Embryonic facial prominence (tissue), 1 donor: ENCODE data around the gene MTRF1.

ENCODE experiments used
- DNase-seq: peaks from one replicate; pipeline ENCODE4 v3.0.0-alpha.2; 2016; ENCODE audit errors: extremely low spot score

The MTRF1 gene

GRCh38 chr13:41263261-41263971 lies at the start of gene MTRF1:
Gene MTRF1 (minus strand): TSS chr13:41263576. CDS start chr13:41260907, 2,669 bp downstream.
- DNase-seq: peak; percentile 86

DNA sequence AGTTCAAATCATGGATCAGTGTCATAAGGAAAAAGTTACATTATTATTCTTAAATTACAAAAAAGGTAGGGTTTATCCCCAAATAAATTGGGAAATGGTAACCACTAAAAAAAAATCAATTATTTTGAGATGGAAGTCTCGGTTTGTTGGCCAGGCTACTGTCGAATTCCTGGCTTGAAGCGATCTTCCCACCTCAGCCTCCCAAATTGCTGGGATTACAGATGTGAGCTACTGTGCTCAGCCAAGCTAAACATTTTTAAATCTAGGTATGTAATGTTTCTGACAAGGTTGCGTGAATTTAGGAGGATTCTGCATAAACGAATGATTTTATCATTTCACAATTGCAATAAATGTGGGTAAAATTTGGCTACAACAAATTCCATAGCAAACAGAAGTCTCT lies 49.7 kb upstream of the MTRF1 start:
- DNase-seq: no peak

GRCh38 chr13:41312176-41312500 lies 48.8 kb upstream of the MTRF1 start:
- DNase-seq: no peak

DNA sequence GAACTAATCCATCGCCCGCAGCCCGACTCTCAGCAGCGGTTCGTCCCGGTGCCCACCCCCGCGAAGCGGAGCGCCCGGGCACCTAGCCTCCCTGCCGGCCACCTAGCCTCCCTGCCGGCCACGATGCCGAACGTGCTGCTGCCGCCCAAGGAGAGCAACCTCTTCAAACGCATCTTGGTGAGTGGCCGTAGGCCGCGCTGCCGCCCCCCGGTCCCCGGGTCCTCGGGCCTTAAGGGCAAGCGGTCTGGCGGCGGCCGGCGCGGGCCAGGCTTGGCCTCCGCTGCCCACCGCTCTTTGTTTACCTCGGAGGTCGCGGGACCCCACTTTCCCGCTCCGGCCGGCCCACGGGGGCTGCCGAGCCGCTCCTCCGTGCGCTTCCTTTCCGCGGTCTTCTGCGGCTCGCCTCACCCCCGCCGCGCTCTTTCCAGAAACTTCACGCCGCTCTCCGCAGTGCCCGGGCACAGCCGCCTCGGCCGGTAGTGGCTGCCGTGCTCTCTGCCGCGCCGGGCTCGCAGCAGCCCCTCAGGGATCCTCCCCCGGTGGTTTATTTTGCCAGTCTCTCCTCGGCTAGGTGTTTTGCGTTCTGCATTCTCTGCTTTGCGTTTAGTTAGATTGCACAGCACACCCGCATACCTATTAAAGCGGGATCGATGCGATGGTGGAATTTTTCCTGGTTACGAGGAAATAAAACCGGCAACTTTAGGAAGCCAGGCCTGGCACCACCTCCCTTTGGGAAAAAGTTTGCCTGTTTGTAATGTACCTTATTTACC lies 48.2 kb upstream of the MTRF1 start:
- DNase-seq: no peak

- peak; percentile 76 for DNase-seq
Measured at GRCh38 chr13:41310963-41311405, 47.6 kb upstream of the MTRF1 start, which contains the start of gene NAA16. Gene NAA16 (plus strand): TSS chr13:41311267. CDS start chr13:41311529, 262 bp downstream.

- DNase-seq: no peak
Measured at GRCh38 chr13:41307884-41308640, 44.7 kb upstream of the MTRF1 start.

- DNase-seq: no peak
Measured at GRCh38 chr13:41306271-41307145, 43.1 kb upstream of the MTRF1 start.

DNA sequence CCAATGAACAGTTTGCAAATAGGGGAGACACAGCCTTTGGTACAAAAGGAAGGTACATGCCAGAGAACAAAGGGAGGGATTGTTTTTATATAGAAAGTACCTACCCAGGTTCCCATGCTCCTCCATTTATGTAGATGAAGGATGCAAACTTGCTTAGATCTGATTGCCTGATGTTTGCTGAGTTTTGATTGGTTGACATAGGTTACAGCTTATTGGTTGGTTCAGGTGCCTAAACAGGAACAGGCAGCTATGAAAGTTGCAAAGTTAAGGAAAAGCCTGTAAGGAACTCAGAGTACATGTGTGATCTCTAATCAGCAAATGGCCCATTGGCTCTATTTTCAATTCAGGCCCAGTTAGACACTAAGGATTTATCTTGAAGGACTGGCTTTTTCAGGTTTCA lies 41.2 kb upstream of the MTRF1 start:
- no peak for DNase-seq

DNA sequence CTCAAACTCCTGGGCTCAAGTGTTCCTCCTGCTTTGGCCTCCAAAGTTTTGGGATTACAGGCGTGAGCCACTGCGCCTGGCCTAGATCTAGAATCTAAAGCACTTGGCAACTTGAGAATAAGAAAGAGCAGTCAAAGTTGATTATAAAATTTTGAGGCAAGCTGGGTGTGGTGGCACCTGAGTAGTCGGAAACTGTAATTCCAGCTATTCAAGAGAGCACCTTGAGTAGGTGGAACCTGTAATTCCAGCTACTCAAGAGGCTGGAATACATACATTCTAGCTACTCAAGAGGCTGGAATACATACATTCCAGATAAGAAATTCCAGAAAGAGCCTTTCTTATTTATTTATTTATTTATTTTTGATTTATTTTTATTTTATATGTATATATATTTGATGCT lies 39.4 kb upstream of the MTRF1 start:
- no peak for DNase-seq

DNA sequence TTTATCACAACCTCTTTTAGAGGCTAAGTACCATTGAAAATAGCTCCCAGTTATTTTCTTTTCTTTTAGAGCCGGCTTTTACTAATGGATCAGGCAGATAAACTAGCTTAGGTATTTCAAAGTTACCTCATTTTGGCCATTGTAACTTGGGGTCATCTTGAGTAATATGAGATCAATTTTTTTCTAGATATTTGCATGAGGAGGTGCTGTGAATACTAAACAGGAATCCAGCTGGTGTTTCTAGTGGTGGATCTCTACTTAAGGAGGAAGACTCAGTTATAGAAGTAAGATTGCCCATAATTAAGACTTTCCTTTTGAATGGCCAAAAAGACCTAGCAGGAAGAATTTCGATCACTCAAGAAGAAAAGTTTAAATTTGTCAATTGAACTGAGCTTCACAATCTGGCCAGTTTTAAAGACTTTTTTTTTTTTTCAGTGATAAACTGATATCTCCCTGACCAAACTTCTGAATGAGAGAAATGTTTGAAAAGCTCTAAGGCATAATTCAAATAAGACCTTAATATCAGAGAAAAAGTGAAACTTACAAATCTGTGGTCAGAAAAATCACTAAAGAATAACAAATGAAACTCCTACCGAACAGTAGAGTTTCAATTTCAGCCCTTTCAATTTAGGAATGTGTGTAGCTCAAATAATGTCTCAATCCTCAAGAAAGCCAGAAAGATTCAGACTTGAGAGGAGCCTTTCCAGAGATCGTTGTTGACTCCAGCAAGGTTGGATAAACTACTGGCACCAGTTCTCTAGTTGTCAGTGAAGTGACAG lies 36.1 kb upstream of the MTRF1 start:
- no peak for DNase-seq

DNA sequence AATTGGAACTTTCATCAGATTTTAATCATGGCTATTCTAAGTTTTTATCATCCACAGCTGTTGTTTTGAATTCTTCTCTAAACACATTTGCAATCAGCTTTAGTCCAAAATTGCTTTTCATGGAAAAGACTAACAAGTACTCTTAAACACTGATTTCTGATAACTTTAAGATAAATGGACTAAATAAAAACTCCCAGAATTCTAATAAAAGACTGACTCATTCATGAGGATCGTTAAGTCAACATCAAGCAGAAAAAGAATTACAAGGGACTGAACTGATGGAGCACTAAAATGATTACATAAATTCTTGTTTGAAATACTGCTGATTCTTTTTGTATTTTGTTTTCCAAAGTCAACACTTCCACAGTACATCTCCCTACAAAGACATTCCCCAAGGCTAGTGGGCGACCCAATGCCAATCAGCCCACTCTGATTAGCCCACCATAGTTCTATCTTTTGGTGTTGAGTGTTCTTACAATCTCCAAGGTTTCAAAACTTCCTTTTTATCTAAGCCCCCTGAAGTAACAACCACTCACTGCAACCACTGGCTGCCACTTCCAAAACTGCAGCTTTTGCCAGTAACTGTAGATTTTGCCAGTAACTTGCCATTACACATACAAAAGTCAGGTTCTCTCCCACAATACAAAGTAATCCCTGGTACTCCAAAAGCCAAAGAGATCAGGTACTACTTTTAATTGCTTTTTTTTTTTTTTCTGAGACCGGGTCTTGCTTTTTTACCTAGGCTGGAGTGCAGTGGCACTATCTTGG lies 33.7 kb upstream of the MTRF1 start:
- DNase-seq: no peak

DNA sequence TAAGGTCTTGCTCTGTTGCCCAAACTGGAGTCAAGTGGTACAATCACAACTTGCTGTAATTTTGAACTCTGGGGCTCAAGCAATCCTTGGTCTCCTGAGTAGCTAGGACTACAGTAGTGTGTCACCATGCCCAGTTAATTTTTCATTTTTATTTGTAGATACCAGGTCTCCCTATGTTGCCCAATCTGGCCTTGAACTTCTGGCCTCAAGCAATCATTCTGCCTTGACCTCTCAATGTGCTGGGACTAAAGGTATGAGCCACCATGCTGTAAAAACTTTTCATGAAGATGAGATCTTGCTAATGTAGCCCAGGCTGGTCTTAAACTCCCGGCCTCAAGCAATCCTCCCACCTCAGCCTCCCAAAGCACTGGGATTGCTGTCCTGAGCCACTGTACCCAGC lies 32.6 kb upstream of the MTRF1 start:
- no peak for DNase-seq

- no peak for DNase-seq
Measured at GRCh38 chr13:41294914-41295313, 31.5 kb upstream of the MTRF1 start.

GRCh38 chr13:41293272-41293671 lies 29.9 kb upstream of the MTRF1 start:
- no peak for DNase-seq

DNA sequence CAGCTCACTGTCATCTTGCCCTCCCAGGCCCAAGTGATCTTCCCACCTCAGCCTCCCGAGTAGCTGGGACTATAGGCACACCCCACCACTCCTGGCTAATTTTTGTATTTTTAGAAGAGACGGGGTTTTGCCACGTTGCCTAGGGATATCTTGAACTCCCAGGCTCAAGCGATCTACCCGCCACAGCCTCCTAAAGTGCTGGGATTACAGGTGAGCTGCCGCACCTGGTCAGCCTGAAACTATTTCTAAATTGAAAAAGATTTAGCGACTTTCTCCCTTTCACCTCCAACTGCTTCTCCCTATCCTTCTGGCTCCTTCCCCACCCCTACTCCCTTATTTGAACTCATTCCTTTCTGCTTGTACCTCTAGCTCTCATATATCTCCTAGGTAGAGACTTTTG lies 27.9 kb upstream of the MTRF1 start:
- DNase-seq: no peak

GRCh38 chr13:41289463-41289881 lies 26.1 kb upstream of the MTRF1 start:
- DNase-seq: no peak

DNA sequence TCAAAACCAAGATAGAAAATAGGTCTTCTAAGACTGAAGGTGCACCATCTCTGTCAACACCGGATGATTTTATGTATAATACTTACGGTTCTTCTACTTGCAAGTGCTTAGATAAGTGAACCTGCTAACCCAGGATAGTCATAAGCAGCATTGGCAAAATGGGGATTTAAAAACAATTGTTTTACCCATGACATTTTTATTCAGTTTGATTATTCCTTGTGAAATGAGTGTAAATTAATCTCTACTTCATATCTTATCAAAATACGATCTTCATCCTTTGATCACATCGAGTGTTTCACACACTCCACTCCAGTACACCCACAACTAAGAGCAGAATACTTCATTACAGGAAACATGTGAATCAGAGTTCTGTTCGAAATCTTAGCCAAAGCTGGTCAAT lies 23.0 kb upstream of the MTRF1 start:
- no peak for DNase-seq

DNA sequence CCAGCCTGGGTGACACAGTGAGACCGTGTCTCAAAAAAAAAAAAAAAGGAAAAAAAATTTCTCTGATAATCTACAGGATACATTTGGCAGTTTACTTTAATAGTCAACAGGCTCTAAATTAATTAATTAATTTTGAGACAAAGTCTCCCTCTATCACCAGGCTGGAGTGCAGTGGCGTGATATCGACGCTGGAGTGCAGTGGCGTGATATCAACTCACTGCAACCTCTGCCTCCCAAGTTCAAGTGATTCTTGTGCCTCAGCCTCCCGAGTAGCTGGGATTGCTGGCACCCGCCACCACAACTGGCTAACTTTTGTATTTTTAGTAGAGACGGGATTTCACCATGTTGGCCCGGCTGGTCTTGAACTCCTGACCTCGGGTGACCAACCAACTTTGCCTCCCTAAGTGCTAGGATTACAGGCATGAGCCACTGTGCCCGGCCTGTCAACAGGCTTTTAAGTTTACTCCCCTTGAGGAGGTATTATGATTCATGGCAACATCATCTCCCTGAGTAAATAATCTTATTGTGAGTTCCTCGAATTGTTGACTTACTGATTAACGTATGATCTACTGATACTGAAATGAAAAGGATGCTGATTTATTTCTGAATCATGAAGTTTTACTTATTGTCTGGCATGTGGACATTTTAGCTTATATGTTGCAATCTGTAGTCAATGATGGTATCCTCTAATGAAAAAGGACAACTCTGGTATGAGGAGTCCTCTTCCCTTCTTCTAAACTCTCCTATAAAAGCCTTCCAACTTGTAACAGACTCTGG lies 21.3 kb upstream of the MTRF1 start:
- DNase-seq: no peak

GRCh38 chr13:41282129-41282571 lies 18.8 kb upstream of the MTRF1 start:
- DNase-seq: no peak
